Loucy (cell line): ENCODE data around the gene OXLD1.

Experiments used
- H2AFZ ChIP-seq: fragments of 200-600 bp; sonication (generic); 2 replicates; pipeline ENCODE4 v1.6.0; 2016; ENCODE audit warnings: antibody characterized with exemption, mild to moderate bottlenecking, low read length, moderate library complexity
- H3F3A ChIP-seq: fragments of 200-600 bp; 2 replicates; pipeline ENCODE4 v1.6.0; 2016; ENCODE audit warnings: antibody characterized with exemption, low read depth, mild to moderate bottlenecking
- H3K27me3 ChIP-seq: fragments of 200-600 bp; sonication (generic); 2 replicates; pipeline ENCODE4 v1.6.1; 2014; ENCODE audit warnings: low read length, mild to moderate bottlenecking; ENCODE audit not compliant: insufficient read depth, poor library complexity, severe bottlenecking
- H3K36me3 ChIP-seq: fragments of 200-600 bp; sonication (generic); 2 replicates; pipeline ENCODE4 v1.6.1; 2016; ENCODE audit warnings: low read length; ENCODE audit not compliant: insufficient read depth
- H3K4me1 ChIP-seq: fragments of 200-600 bp; sonication (generic); 2 replicates; pipeline ENCODE4 v1.5.1; 2014; ENCODE audit warnings: low read length, mild to moderate bottlenecking; ENCODE audit not compliant: insufficient read depth, poor library complexity, severe bottlenecking
- H3K4me2 ChIP-seq: fragments of 200-600 bp; sonication (generic); 2 replicates; pipeline ENCODE4 v1.6.0; 2014; ENCODE audit warnings: antibody characterized with exemption, low read length, low read depth, mild to moderate bottlenecking; ENCODE audit not compliant: poor library complexity, severe bottlenecking
- H3K4me3 ChIP-seq: fragments of 200-600 bp; sonication (generic); 2 replicates; pipeline ENCODE4 v1.5.1; 2014; ENCODE audit warnings: low read length, mild to moderate bottlenecking, mixed read lengths; ENCODE audit not compliant: poor library complexity, severe bottlenecking
- H3K79me2 ChIP-seq: fragments of 200-600 bp; sonication (generic); 2 replicates; pipeline ENCODE4 v1.6.1; 2014; ENCODE audit warnings: low read length; ENCODE audit not compliant: insufficient read depth
- H3K9ac ChIP-seq: fragments of 200-600 bp; sonication (generic); 2 replicates; pipeline ENCODE4 v1.6.0; 2014; ENCODE audit warnings: mild to moderate bottlenecking, low read depth, low read length, moderate library complexity; ENCODE audit not compliant: poor library complexity, severe bottlenecking
- H3K9me2 ChIP-seq: fragments of 200-600 bp; sonication (generic); replicated peaks from 2 replicates; pipeline ENCODE4 v1.6.1; 2016; ENCODE audit warnings: low read depth, low read length, mixed read lengths
- H3K9me3 ChIP-seq: fragments of 200-600 bp; sonication (generic); 2 replicates; pipeline ENCODE4 v1.6.1; 2014; ENCODE audit warnings: mild to moderate bottlenecking, antibody characterized with exemption, low read length, low read depth; ENCODE audit not compliant: insufficient read depth
- H4K20me1 ChIP-seq: fragments of 200-600 bp; sonication (generic); 2 replicates; pipeline ENCODE4 v1.6.0; 2014; ENCODE audit warnings: antibody characterized with exemption, low read length, mild to moderate bottlenecking; ENCODE audit not compliant: insufficient read depth, poor library complexity, severe bottlenecking
- EZH2phosphoT487 ChIP-seq: fragments of 200-600 bp; IDR thresholded peaks from 2 replicates; pipeline ENCODE4 v1.6.1; 2018; ENCODE audit warnings: antibody characterized with exemption, mild to moderate bottlenecking, moderate library complexity, borderline replicate concordance
- TF ChIP-seq, protein P1 (sequence below): fragments of 200-600 bp; sonication (generic); conservative IDR thresholded peaks from 2 replicates; pipeline ENCODE4 v1.5.1; 2014; ENCODE audit warnings: mild to moderate bottlenecking, antibody characterized with exemption, low read length

OXLD1 gene

DNA sequence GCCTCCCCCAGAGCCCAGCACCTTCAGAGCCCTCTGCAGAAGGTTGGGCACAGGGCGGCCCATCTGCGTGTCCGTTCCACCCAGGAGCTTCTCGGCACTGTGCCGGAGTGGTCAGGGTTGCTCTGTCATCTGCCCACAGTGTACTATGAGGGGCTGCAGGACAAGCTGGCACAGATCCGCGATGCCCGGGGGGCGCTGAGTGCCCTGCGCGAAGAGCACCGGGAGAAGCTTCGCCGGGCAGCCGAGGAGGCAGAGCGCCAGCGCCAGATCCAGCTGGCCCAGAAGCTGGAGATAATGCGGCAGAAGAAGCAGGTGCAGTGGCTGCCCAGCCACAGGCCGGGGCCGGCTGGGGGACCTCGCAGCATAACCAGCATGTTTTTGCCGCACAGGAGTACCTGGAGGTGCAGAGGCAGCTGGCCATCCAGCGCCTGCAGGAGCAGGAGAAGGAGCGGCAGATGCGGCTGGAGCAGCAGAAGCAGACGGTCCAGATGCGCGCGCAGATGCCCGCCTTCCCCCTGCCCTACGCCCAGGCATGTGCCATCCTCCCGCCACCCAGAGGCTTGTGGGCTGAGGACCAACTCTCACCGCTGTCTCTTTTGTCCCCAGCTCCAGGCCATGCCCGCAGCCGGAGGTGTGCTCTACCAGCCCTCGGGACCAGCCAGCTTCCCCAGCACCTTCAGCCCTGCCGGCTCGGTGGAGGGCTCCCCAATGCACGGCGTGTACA lies 30.0 kb upstream of the OXLD1 start:
- Histone ChIP-seq H4K20me1 (peaks cover 11% of the 10 kb centered on the region), H3K79me2 (peaks cover 28% of the 10 kb centered on the region), H3K9me3 (no peaks in the 10 kb centered on the region), H3K9ac (no peak overlapping the region), H3K4me1 (peaks cover 8% of the 10 kb centered on the region), H2AFZ (no peak overlapping the region), H3K36me3 (peaks cover 70% of the 10 kb centered on the region; the same call in 1 of the 2 replicates), H3K27me3 (no peaks in the 10 kb centered on the region), H3F3A (no peaks in the 10 kb centered on the region), H3K4me3 (no peak overlapping the region), H3K9me2 (no peaks in the 10 kb centered on the region), H3K4me2 (no peak overlapping the region)
- TF ChIP-seq, protein P1, sequence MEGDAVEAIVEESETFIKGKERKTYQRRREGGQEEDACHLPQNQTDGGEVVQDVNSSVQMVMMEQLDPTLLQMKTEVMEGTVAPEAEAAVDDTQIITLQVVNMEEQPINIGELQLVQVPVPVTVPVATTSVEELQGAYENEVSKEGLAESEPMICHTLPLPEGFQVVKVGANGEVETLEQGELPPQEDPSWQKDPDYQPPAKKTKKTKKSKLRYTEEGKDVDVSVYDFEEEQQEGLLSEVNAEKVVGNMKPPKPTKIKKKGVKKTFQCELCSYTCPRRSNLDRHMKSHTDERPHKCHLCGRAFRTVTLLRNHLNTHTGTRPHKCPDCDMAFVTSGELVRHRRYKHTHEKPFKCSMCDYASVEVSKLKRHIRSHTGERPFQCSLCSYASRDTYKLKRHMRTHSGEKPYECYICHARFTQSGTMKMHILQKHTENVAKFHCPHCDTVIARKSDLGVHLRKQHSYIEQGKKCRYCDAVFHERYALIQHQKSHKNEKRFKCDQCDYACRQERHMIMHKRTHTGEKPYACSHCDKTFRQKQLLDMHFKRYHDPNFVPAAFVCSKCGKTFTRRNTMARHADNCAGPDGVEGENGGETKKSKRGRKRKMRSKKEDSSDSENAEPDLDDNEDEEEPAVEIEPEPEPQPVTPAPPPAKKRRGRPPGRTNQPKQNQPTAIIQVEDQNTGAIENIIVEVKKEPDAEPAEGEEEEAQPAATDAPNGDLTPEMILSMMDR, result no peak
- TF ChIP-seq EZH2phosphoT487, result no peak

DNA sequence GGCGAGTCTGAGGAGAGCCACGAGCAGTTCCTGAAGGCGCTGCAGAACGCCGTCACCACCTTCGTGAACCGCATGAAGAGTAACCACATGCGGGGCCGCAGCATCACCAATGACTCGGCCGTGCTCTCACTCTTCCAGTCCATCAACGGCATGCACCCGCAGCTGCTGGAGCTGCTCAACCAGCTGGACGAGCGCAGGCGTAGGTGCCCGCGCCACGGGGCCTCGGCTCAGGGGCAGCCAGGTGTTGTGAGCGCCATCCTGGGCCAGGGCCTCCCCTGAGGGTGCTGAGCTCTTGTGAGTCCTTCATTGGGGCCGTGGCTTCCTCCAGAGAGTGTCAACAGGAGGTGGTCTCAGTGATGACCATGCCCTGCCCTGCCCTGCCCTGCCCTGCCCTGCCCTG lies 29.4 kb upstream of the OXLD1 start:
- Histone ChIP-seq H3K9me2 (no peaks in the 10 kb centered on the region), H3K27me3 (no peaks in the 10 kb centered on the region), H3K4me1 (peaks cover 2% of the 10 kb centered on the region), H3K4me2 (no peak overlapping the region), H3K9ac (no peak overlapping the region), H3K36me3 (peaks cover 71% of the 10 kb centered on the region; the same call in 1 of the 2 replicates), H3K79me2 (peaks cover 22% of the 10 kb centered on the region), H3F3A (no peaks in the 10 kb centered on the region), H2AFZ (no peak overlapping the region), H3K4me3 (no peak overlapping the region), H4K20me1 (peaks cover 6% of the 10 kb centered on the region), H3K9me3 (no peaks in the 10 kb centered on the region)
- TF ChIP-seq EZH2phosphoT487, result no peak
- TF ChIP-seq, protein P1, result no peak

- Histone ChIP-seq H3K79me2 (peaks cover 16% of the 10 kb centered on the region; the same call in 1 of the 2 replicates), H2AFZ (no peak overlapping the region), H3K4me2 (no peak overlapping the region), H4K20me1 (peaks cover 4% of the 10 kb centered on the region), H3K9me3 (no peaks in the 10 kb centered on the region), H3K9me2 (no peaks in the 10 kb centered on the region), H3K27me3 (no peaks in the 10 kb centered on the region), H3K4me1 (no peaks in the 10 kb centered on the region), H3K9ac (no peak overlapping the region), H3K4me3 (no peak overlapping the region), H3F3A (no peaks in the 10 kb centered on the region), H3K36me3 (peaks cover 72% of the 10 kb centered on the region; the same call in 1 of the 2 replicates)
- TF ChIP-seq, protein P1, result no peak
- no peak for TF ChIP-seq EZH2phosphoT487
These were observed 28.8 kb upstream of the OXLD1 start for GRCh38 chr17:81695211-81695610.
